HEK293 (cell line): Measurements from ENCODE around the gene BID.

Experiments
- CTCF ChIP-seq: fragments of 450-650 bp; formaldehyde crosslinking; IDR thresholded peaks from 2 replicates; pipeline ENCODE4 v1.5.1; 2016; ENCODE audit warnings: missing biosample characterization, missing genetic modification characterization
- ZNF202 ChIP-seq: fragments of 450-650 bp; formaldehyde crosslinking; IDR thresholded peaks from 2 replicates; pipeline ENCODE4 v1.5.1; 2016; ENCODE audit warnings: missing biosample characterization, missing genetic modification characterization, borderline replicate concordance
- ZNF335 ChIP-seq: fragments of 450-650 bp; formaldehyde crosslinking; conservative IDR thresholded peaks from 2 replicates; pipeline ENCODE4 v1.5.1; 2016; ENCODE audit warnings: missing biosample characterization, missing genetic modification characterization
- ZNF580 ChIP-seq: fragments of 450-650 bp; formaldehyde crosslinking; IDR thresholded peaks from 2 replicates; pipeline ENCODE4 v1.5.1; 2016; ENCODE audit warnings: missing biosample characterization, missing genetic modification characterization
- ZNF670 ChIP-seq: fragments of 450-650 bp; formaldehyde crosslinking; IDR thresholded peaks from 2 replicates; pipeline ENCODE4 v1.5.1; 2016; ENCODE audit warnings: missing biosample characterization, missing genetic modification characterization, low read depth

GRCh38 chr22:17712441-17712840 is 61.8 kb downstream of the BID start:
- TF ChIP-seq ZNF335 (no peak), CTCF (tag by site-specific recombination) (no peak), ZNF670 (tag by site-specific recombination) (no peak), ZNF202 (tag by site-specific recombination) (no peak), ZNF580 (tag by site-specific recombination) (no peak)
